BJ (cell line): ENCODE results near the gene NAA60. TPM values are rescaled to one million over a fixed set of nuclear protein-coding genes. Genes with fewer than 3 reads are reported as not detected.

ENCODE experiments used
- CTCF ChIA-PET: fragments of 350-600 bp; formaldehyde crosslinking; extraction: SDS; loops from one replicate; lab custom pipeline; 2021; ENCODE audit warnings: antibody characterized with exemption, inconsistent platforms; lab: Yijun Ruan, JAX
- POLR2A ChIA-PET: fragments of 300-600 bp; sonication (Branson Sonifier 250); formaldehyde crosslinking; extraction: SDS; loops from one replicate; lab custom pipeline; 2021; ENCODE audit warnings: antibody characterized with exemption; lab: Charles Lee
- DNase-seq: peaks from one replicate; pipeline ENCODE4 v3.0.0-alpha.2; 2011; ENCODE audit warnings: low read depth
- H3K27me3 ChIP-seq: 2 replicates; pipeline ENCODE4 v1.6.0; 2011; ENCODE audit warnings: low read length; ENCODE audit not compliant: control insufficient read depth, insufficient read depth
- H3K36me3 ChIP-seq: 2 replicates; pipeline ENCODE4 v1.5.1; 2011; ENCODE audit warnings: low read length; ENCODE audit not compliant: control insufficient read depth, insufficient read depth
- H3K4me3 ChIP-seq: 2 replicates; pipeline ENCODE4 v1.5.1; 2011; ENCODE audit warnings: low read depth, mild to moderate bottlenecking, control low read depth, low read length
- CTCF ChIP-seq: IDR thresholded peaks from 2 replicates; pipeline ENCODE4 v1.5.1; 2011; ENCODE audit warnings: low read depth, mild to moderate bottlenecking, control low read depth, inconsistent platforms, low read length, moderate library complexity; ENCODE audit not compliant: insufficient read depth
- polyA plus RNA-seq: library from polyadenylated mRNA; depleted of rRNA; stranded (reverse); fragments of >200 nt; gene quantifications from 2 replicates; pipeline ENCODE4 v1.2.3, GENCODE V29; 2011

Gene NAA60
- polyA plus RNA-seq, 1 experiment = 21.7 TPM

GRCh38 chr16:3503523-3503922 is 60.0 kb downstream of the NAA60 start:
- H3K27me3 ChIP-seq = no peaks in the 10 kb centered on the region
- no peak for TF ChIP-seq CTCF
- H3K4me3 ChIP-seq = no peak overlapping the region
- CTCF ChIA-PET = interaction anchor here (0.7 kb wide), 1 partner anchor 960 kb away, joined by 3 read pairs; no protein-coding TSS in a partner anchor
- POLR2A ChIA-PET = no interaction called here
- DNase-seq = no peak
- peaks cover 8% of the 10 kb centered on the region for H3K36me3 ChIP-seq

- POLR2A ChIA-PET = no interaction called here
- Histone ChIP-seq H3K36me3 (peaks cover 24% of the 10 kb centered on the region), H3K4me3 (no peak overlapping the region), H3K27me3 (no peaks in the 10 kb centered on the region)
- no peak for DNase-seq
- CTCF ChIA-PET = interaction anchor here (0.6 kb wide), 1 partner anchor 10 kb away, joined by 3 read pairs; no protein-coding TSS in a partner anchor
- no peak for TF ChIP-seq CTCF
These were observed 65.3 kb downstream of the NAA60 start for GRCh38 chr16:3508736-3509135.

- no peak for DNase-seq
- ChIA-PET POLR2A (no interaction called here), CTCF (interaction anchor here (0.6 kb wide), 1 partner anchor 56 kb away, joined by 3 read pairs; no protein-coding TSS in a partner anchor)
- no peaks in the 10 kb centered on the region for H3K27me3 ChIP-seq
- H3K36me3 ChIP-seq = peaks cover 24% of the 10 kb centered on the region
- no peak for TF ChIP-seq CTCF
- no peak overlapping the region for H3K4me3 ChIP-seq
These were observed 66.0 kb downstream of the NAA60 start for GRCh38 chr16:3509470-3509928.

- no peaks in the 10 kb centered on the region for H3K27me3 ChIP-seq
- ChIA-PET CTCF (no interaction called here), POLR2A (no interaction called here)
- no peak for DNase-seq
- TF ChIP-seq CTCF = no peak
- no peak overlapping the region for H3K4me3 ChIP-seq
- peaks cover 22% of the 10 kb centered on the region for H3K36me3 ChIP-seq
These were observed 66.9 kb downstream of the NAA60 start for GRCh38 chr16:3510416-3510815.

GRCh38 chr16:3511286-3512180 is 68.1 kb downstream of the NAA60 start:
- no peak for TF ChIP-seq CTCF
- Histone ChIP-seq H3K36me3 (peaks cover 21% of the 10 kb centered on the region), H3K27me3 (no peaks in the 10 kb centered on the region), H3K4me3 (no peak overlapping the region)
- no peak for DNase-seq
- POLR2A ChIA-PET = no interaction called here
- CTCF ChIA-PET = interaction anchor here (0.6 kb wide), 1 partner anchor 15 kb away, joined by 4 read pairs; no protein-coding TSS in a partner anchor
